ENCODE data around the gene CEP43. TPM values are rescaled to one million over a fixed set of nuclear protein-coding genes. Genes with fewer than 3 reads are reported as not detected.

Gene CEP43
- polyA plus RNA-seq, 3 donors = 3.8 to 7.1 (median 6.4) TPM

DNA sequence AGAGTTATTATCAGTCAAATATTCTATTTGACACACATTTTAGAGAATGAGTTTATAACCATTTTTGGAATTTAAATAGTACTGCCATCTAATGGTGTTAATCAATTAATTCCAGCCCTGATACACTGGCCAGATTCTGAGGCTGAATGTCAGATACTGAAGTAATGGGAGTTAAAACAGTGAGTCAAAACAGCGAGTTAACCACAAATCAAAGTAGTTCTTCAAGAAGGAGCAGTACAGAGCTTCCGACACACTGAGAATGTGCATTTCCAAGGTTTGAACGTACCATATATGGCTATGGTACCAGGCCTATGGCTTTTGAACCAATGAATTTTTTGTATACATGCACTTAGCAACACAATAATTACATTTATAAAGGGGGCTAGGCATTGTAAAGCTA, 11.3 kb upstream of the CEP43 start:
- Mint-ChIP-seq H3K27ac (no peak overlapping the region), H3K9me3 (no peaks in the 10 kb centered on the region), H3K4me3 (no peak overlapping the region), H3K4me1 (peaks cover 8% of the 10 kb centered on the region), H3K27me3 (ENCODE audit: low read depth in 3 of 3) (peaks cover 0 to 1% (median 0%) of the 10 kb centered on the region in 3 donors), H3K36me3 (peaks cover 19 to 30% of the 10 kb centered on the region in 2 donors)
- intact Hi-C loops (cut with micrococcal nuclease) = loop anchor here (5.0 kb wide), 1 partner anchor 201 kb away; no protein-coding TSS in a partner anchor
- Histone ChIP-seq H3K27ac (ENCODE audit: low read depth in 1 of 2, low read length in 2 of 2) (no peak overlapping the region), H4K20me1 (ENCODE audit: insufficient read depth, low read length) (no peaks in the 10 kb centered on the region), H3K27me3 (ENCODE audit: control insufficient read depth in 2 of 2, insufficient read depth in 2 of 2, low read length in 2 of 2) (no peaks in the 10 kb centered on the region), H3K4me2 (replicated peaks; ENCODE audit: extremely low read depth, low read length, poor library complexity, severe bottlenecking) (no peak overlapping the region), H3K9ac (ENCODE audit: insufficient read depth, low read length, poor library complexity, severe bottlenecking) (no peak overlapping the region), H3K9me3 (replicated peaks in 1 of 2; ENCODE audit: control insufficient read depth in 1 of 2, insufficient read depth in 1 of 2, low read length in 2 of 2) (no peaks in the 10 kb centered on the region), H3K4me1 (ENCODE audit: control insufficient read depth in 1 of 2, insufficient read depth in 2 of 2, low read length in 2 of 2) (no peaks in the 10 kb centered on the region), H2AFZ (ENCODE audit: insufficient read depth, low read depth, low read length, poor library complexity, severe bottlenecking) (no peak overlapping the region), H3K4me3 (replicated peaks in 1 of 3; ENCODE audit: low read depth in 2 of 3, low read length in 3 of 3) (no peak overlapping the region), H3K36me3 (replicated peaks in 1 of 2; ENCODE audit: control insufficient read depth in 1 of 2, insufficient read depth in 2 of 2, low read length in 2 of 2) (peaks cover 3 to 22% of the 10 kb centered on the region in 2 donors), H3K79me2 (ENCODE audit: insufficient read depth, low read length) (peaks cover 66% of the 10 kb centered on the region)
- TF ChIP-seq, protein P1, sequence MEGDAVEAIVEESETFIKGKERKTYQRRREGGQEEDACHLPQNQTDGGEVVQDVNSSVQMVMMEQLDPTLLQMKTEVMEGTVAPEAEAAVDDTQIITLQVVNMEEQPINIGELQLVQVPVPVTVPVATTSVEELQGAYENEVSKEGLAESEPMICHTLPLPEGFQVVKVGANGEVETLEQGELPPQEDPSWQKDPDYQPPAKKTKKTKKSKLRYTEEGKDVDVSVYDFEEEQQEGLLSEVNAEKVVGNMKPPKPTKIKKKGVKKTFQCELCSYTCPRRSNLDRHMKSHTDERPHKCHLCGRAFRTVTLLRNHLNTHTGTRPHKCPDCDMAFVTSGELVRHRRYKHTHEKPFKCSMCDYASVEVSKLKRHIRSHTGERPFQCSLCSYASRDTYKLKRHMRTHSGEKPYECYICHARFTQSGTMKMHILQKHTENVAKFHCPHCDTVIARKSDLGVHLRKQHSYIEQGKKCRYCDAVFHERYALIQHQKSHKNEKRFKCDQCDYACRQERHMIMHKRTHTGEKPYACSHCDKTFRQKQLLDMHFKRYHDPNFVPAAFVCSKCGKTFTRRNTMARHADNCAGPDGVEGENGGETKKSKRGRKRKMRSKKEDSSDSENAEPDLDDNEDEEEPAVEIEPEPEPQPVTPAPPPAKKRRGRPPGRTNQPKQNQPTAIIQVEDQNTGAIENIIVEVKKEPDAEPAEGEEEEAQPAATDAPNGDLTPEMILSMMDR (IDR thresholded peaks at IDR 0.05) = no peak
- 71% methylated on average over 2 of the region's 3 CpGs for WGBS (ENCODE audit: insufficient coverage)
- DNase-seq = no peak

DNA sequence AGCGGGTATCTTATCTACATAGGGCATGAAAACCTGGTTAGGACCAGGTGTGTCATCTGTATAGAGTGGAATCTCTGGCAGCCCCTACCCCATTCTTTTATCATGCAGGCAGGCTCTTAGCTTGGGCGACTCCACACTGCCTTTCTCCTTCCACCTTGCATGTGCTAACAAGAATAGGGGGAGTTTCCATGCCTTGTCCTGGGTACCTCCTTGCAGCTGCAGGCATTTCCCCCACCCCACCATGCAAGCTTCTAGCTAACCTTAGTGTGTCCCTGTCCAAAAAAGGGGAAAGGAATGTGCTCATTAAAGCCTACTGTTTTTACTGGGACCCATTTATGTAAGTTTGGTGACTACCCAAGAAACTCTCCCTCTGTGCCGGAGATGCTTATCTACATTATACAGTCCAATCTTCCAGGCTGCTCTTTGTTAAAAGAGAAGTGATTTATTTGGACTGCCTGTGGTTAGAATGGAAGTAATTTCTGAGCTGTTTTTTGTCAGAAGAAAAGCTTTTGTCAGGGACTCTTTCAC, 10.5 kb upstream of the CEP43 start:
- Mint-ChIP-seq H3K4me3 (no peak overlapping the region), H3K27ac (peak overlapping the region in 1 of 7 donors; percentile 44), H3K9me3 (no peaks in the 10 kb centered on the region), H3K27me3 (ENCODE audit: low read depth in 3 of 3) (peaks cover 0 to 1% (median 0%) of the 10 kb centered on the region in 3 donors), H3K4me1 (peaks cover 8% of the 10 kb centered on the region), H3K36me3 (peaks cover 15 to 30% of the 10 kb centered on the region in 2 donors)
- no peaks in the 10 kb centered on the region for H3K9me3 ChIP-seq (replicated peaks in 1 of 2; ENCODE audit: control insufficient read depth in 1 of 2, insufficient read depth in 1 of 2, low read length in 2 of 2)
- H3K9ac ChIP-seq (ENCODE audit: insufficient read depth, low read length, poor library complexity, severe bottlenecking) = no peak overlapping the region
- no peak for DNase-seq
- WGBS (ENCODE audit: insufficient coverage) = no CpG with 5 or more reads among the region's 3 CpGs
- intact Hi-C loops (cut with micrococcal nuclease) = loop anchor here (5.0 kb wide), 1 partner anchor 201 kb away; no protein-coding TSS in a partner anchor
- no peak overlapping the region for H2AFZ ChIP-seq (ENCODE audit: insufficient read depth, low read depth, low read length, poor library complexity, severe bottlenecking)
- H4K20me1 ChIP-seq (ENCODE audit: insufficient read depth, low read length) = no peaks in the 10 kb centered on the region
- H3K36me3 ChIP-seq (replicated peaks in 1 of 2; ENCODE audit: control insufficient read depth in 1 of 2, insufficient read depth in 2 of 2, low read length in 2 of 2) = peaks cover 3 to 22% of the 10 kb centered on the region in 2 donors
- TF ChIP-seq, protein P1 (IDR thresholded peaks at IDR 0.05) = no peak
- H3K79me2 ChIP-seq (ENCODE audit: insufficient read depth, low read length) = peaks cover 74% of the 10 kb centered on the region
- H3K4me2 ChIP-seq (replicated peaks; ENCODE audit: extremely low read depth, low read length, poor library complexity, severe bottlenecking) = no peak overlapping the region
- H3K27ac ChIP-seq (ENCODE audit: low read depth in 1 of 2, low read length in 2 of 2) = no peak overlapping the region
- no peak overlapping the region for H3K4me3 ChIP-seq (replicated peaks in 1 of 3; ENCODE audit: low read depth in 2 of 3, low read length in 3 of 3)
- H3K4me1 ChIP-seq (ENCODE audit: control insufficient read depth in 1 of 2, insufficient read depth in 2 of 2, low read length in 2 of 2) = no peaks in the 10 kb centered on the region
- no peaks in the 10 kb centered on the region for H3K27me3 ChIP-seq (ENCODE audit: control insufficient read depth in 2 of 2, insufficient read depth in 2 of 2, low read length in 2 of 2)
